Loucy (cell line): ENCODE data around the gene PUM1.

Experiments used
- EZH2phosphoT487 ChIP-seq: fragments of 200-600 bp; IDR thresholded peaks from 2 replicates; pipeline ENCODE4 v1.6.1; 2018; ENCODE audit warnings: antibody characterized with exemption, mild to moderate bottlenecking, moderate library complexity, borderline replicate concordance
- TF ChIP-seq, protein P1 (sequence below): fragments of 200-600 bp; sonication (generic); conservative IDR thresholded peaks from 2 replicates; pipeline ENCODE4 v1.5.1; 2014; ENCODE audit warnings: mild to moderate bottlenecking, antibody characterized with exemption, low read length

DNA sequence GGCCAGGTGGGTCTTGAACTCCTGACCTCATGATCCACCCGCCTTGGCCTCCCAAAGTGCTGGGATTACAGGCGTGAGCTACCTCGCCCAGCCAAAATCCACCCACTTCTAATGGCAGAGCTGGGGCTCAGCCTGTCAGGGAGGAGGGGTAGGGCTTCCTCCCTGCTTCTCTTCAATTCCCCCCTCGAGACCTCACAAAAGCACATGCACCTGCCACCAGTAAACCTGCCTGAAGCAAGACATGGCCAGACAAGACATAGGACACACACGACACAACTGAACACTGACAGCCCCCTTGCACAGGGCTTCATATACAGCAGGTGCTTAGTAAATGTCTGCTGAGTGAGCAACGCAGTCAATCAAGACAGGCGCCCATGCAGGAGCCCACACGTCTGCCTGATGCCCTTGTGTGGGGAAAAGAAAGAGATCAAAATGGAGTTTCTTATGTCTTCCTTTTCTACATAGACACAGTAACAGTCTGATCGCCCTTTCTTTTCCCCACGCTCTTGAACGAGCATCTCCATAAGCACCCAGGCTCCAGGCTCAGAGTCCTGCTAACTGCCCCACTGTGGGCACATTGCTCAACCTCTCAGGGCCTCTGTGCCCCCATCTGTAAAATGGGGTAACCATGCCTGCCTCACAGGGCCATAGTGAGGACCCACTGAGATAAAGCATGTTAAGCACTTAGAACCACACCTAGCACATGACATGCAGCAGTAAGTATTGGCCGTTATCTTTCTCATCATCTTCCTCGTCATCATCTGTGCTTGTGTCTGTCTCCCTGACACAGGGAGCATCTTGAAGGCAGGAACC is 165.7 kb downstream of the PUM1 start:
- TF ChIP-seq, protein P1, sequence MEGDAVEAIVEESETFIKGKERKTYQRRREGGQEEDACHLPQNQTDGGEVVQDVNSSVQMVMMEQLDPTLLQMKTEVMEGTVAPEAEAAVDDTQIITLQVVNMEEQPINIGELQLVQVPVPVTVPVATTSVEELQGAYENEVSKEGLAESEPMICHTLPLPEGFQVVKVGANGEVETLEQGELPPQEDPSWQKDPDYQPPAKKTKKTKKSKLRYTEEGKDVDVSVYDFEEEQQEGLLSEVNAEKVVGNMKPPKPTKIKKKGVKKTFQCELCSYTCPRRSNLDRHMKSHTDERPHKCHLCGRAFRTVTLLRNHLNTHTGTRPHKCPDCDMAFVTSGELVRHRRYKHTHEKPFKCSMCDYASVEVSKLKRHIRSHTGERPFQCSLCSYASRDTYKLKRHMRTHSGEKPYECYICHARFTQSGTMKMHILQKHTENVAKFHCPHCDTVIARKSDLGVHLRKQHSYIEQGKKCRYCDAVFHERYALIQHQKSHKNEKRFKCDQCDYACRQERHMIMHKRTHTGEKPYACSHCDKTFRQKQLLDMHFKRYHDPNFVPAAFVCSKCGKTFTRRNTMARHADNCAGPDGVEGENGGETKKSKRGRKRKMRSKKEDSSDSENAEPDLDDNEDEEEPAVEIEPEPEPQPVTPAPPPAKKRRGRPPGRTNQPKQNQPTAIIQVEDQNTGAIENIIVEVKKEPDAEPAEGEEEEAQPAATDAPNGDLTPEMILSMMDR: no peak
- no peak for TF ChIP-seq EZH2phosphoT487
